ENCODE data around the gene PCDHA1.
"Not testable (repeated sequence)": the region's sequence is repeated elsewhere in the genome, so short reads cannot be mapped to it uniquely, and the experiment has no call there.

PCDHA1 gene

GRCh38 chr5:140808241-140808888, 22.4 kb downstream of the PCDHA1 start:
- not testable (repeated sequence) for DNase-seq (ENCODE audit: low read depth)

GRCh38 chr5:140808889-140809291, 22.9 kb downstream of the PCDHA1 start:
- DNase-seq (ENCODE audit: low read depth): no peak

- DNase-seq (ENCODE audit: low read depth): no peak
These were observed 35.7 kb downstream of the PCDHA1 start, which contains the start of gene PCDHA5 for GRCh38 chr5:140821375-140822280. Gene PCDHA5 (plus strand): TSS chr5:140821613.

GRCh38 chr5:140822281-140822629, 36.3 kb downstream of the PCDHA1 start:
- DNase-seq (ENCODE audit: low read depth): no peak

GRCh38 chr5:140822969-140823368, 37.0 kb downstream of the PCDHA1 start:
- not testable (repeated sequence) for DNase-seq (ENCODE audit: low read depth)

- no peak for DNase-seq (ENCODE audit: low read depth)
These were observed 37.5 kb downstream of the PCDHA1 start for GRCh38 chr5:140823475-140823874.

- no peak for DNase-seq (ENCODE audit: low read depth)
These were observed 41.9 kb downstream of the PCDHA1 start, which contains the start of gene PCDHA6 for GRCh38 chr5:140827704-140828361. Gene PCDHA6 (plus strand): TSS chr5:140827960. CDS start chr5:140828092, 132 bp downstream.

GRCh38 chr5:140828362-140828737, 42.4 kb downstream of the PCDHA1 start:
- DNase-seq (ENCODE audit: low read depth): no peak

- DNase-seq (ENCODE audit: low read depth): not testable (repeated sequence)
These were observed 43.9 kb downstream of the PCDHA1 start for GRCh38 chr5:140829511-140830501.

GRCh38 chr5:140833993-140834392, 48.1 kb downstream of the PCDHA1 start, which contains the start of gene PCDHA7:
Gene PCDHA7 (plus strand): TSS chr5:140834269. CDS start chr5:140834384, 115 bp downstream.
- DNase-seq (ENCODE audit: low read depth): no peak

- DNase-seq (ENCODE audit: low read depth): not testable (repeated sequence)
These were observed 48.6 kb downstream of the PCDHA1 start for GRCh38 chr5:140834439-140835008.

GRCh38 chr5:140835622-140836510, 49.9 kb downstream of the PCDHA1 start:
- DNase-seq (ENCODE audit: low read depth): no peak

GRCh38 chr5:140840978-140841962, 55.3 kb downstream of the PCDHA1 start, which contains the start of gene PCDHA8:
Gene PCDHA8 (plus strand): TSS chr5:140841187. CDS start chr5:140841322, 135 bp downstream.
- no peak for DNase-seq (ENCODE audit: low read depth)

GRCh38 chr5:140842798-140843733, 57.1 kb downstream of the PCDHA1 start:
- DNase-seq (ENCODE audit: low read depth): no peak

- DNase-seq (ENCODE audit: low read depth): not testable (repeated sequence)
These were observed 62.5 kb downstream of the PCDHA1 start, which contains the start of gene PCDHA9 for GRCh38 chr5:140848139-140849102. Gene PCDHA9 (plus strand): TSS chr5:140848382. CDS start chr5:140848496, 114 bp downstream.
